OCI-LY7 (cell line): ENCODE data around the gene MT1H. TPM values are rescaled to one million over a fixed set of nuclear protein-coding genes. Genes with fewer than 3 reads are reported as not detected.

Experiments used
- BruUV-seq: library from RNA; stranded (reverse); fragments of 400-500 nt; replicated peaks from 2 replicates; lab custom pipeline; 2021; lab: Mats Ljungman, UMichigan
- CTCF ChIA-PET: fragments of 300-600 bp; sonication (Branson Sonifier 250); formaldehyde crosslinking; loops from one replicate; lab custom pipeline; 2022; ENCODE audit warnings: antibody characterized with exemption; ENCODE audit not compliant: unreplicated experiment; lab: Charles Lee
- POLR2A ChIA-PET: fragments of 300-600 bp; sonication (Branson Sonifier 250); formaldehyde crosslinking; loops from one replicate; lab custom pipeline; 2022; ENCODE audit warnings: antibody characterized with exemption; lab: Charles Lee
- DNase-seq: peaks from one replicate; pipeline ENCODE4 v3.0.0-alpha.2; 2015; ENCODE audit warnings: low spot score
- H2AFZ ChIP-seq: fragments of 200-600 bp; sonication (generic), shearing (Covaris generic); 2 replicates; pipeline ENCODE4 v1.6.1; 2014; ENCODE audit warnings: mild to moderate bottlenecking, antibody characterized with exemption, low read length, moderate library complexity
- H3K27ac ChIP-seq: fragments of 200-600 bp; sonication (generic); 2 replicates; pipeline ENCODE4 v1.5.1; 2014; ENCODE audit warnings: mixed run types, low read depth, mild to moderate bottlenecking, moderate library complexity, low read length, inconsistent platforms; ENCODE audit not compliant: poor library complexity, severe bottlenecking
- H3K36me3 ChIP-seq: fragments of 200-600 bp; sonication (generic); 2 replicates; pipeline ENCODE4 v1.6.1; 2014; ENCODE audit warnings: mild to moderate bottlenecking, antibody characterized with exemption, low read length, moderate library complexity, mixed read lengths; ENCODE audit not compliant: insufficient read depth
- H3K4me1 ChIP-seq: fragments of 200-600 bp; sonication (generic); 2 replicates; pipeline ENCODE4 v1.5.1; 2014; ENCODE audit warnings: mild to moderate bottlenecking, low read length; ENCODE audit not compliant: insufficient read depth, poor library complexity, severe bottlenecking
- H3K4me2 ChIP-seq: fragments of 200-600 bp; sonication (generic); 2 replicates; pipeline ENCODE4 v1.6.1; 2014; ENCODE audit warnings: mild to moderate bottlenecking, low read length
- H3K4me3 ChIP-seq: fragments of 200-600 bp; sonication (generic); 2 replicates; pipeline ENCODE4 v1.5.1; 2014; ENCODE audit warnings: mild to moderate bottlenecking, low read depth, low read length; ENCODE audit not compliant: poor library complexity, severe bottlenecking
- H3K79me2 ChIP-seq: fragments of 200-600 bp; sonication (generic); 2 replicates; pipeline ENCODE4 v1.6.1; 2016; ENCODE audit warnings: low read depth, mild to moderate bottlenecking, low read length, moderate library complexity, mixed read lengths; ENCODE audit not compliant: insufficient read depth
- H3K9me2 ChIP-seq: fragments of 200-600 bp; sonication (generic); 2 replicates; pipeline ENCODE4 v1.6.1; 2016; ENCODE audit warnings: mild to moderate bottlenecking, low read length, mixed read lengths; ENCODE audit not compliant: insufficient read depth
- H3K9me3 ChIP-seq: fragments of 200-600 bp; sonication (generic); 2 replicates; pipeline ENCODE4 v1.6.1; 2014; ENCODE audit warnings: mild to moderate bottlenecking, mixed run types, low read length, mixed read lengths
- H4K20me1 ChIP-seq: fragments of 200-600 bp; sonication (generic); 2 replicates; pipeline ENCODE4 v1.6.1; 2014; ENCODE audit warnings: mild to moderate bottlenecking, antibody characterized with exemption, low read length, moderate library complexity, mixed read lengths; ENCODE audit not compliant: insufficient read depth
- EZH2phosphoT487 ChIP-seq: fragments of 200-600 bp; sonication (generic); IDR thresholded peaks from 2 replicates; pipeline ENCODE4 v1.6.1; 2018; ENCODE audit warnings: low read depth, borderline replicate concordance, mild to moderate bottlenecking, mixed run types, antibody characterized with exemption, low read length, moderate library complexity, mixed read lengths
- intact Hi-C: fragments of 100-400 bp; cut with micrococcal nuclease; formaldehyde crosslinking; loops from one replicate; pipeline ENCODE4 v1.10.0; 2022; ENCODE audit not compliant: unreplicated experiment
- total RNA-seq, 2 experiments: library from RNA; depleted of rRNA in 1 of 2; stranded (reverse); fragments of >200 nt in 1 of 2; shearing (Covaris generic) in 1 of 2; gene quantifications; 2 replicates each; pipeline ENCODE4 v1.2.3, GENCODE V29; 2014 to 2022
- TF ChIP-seq, protein P1 (sequence below): fragments of 200-600 bp; sonication (generic); conservative IDR thresholded peaks from 2 replicates; pipeline ENCODE4 v1.5.1; 2014; ENCODE audit warnings: mild to moderate bottlenecking, antibody characterized with exemption, low read length, moderate library complexity, mixed read lengths

The MT1H gene
- total RNA-seq, 2 experiments from 2014 or later: not detected

DNA sequence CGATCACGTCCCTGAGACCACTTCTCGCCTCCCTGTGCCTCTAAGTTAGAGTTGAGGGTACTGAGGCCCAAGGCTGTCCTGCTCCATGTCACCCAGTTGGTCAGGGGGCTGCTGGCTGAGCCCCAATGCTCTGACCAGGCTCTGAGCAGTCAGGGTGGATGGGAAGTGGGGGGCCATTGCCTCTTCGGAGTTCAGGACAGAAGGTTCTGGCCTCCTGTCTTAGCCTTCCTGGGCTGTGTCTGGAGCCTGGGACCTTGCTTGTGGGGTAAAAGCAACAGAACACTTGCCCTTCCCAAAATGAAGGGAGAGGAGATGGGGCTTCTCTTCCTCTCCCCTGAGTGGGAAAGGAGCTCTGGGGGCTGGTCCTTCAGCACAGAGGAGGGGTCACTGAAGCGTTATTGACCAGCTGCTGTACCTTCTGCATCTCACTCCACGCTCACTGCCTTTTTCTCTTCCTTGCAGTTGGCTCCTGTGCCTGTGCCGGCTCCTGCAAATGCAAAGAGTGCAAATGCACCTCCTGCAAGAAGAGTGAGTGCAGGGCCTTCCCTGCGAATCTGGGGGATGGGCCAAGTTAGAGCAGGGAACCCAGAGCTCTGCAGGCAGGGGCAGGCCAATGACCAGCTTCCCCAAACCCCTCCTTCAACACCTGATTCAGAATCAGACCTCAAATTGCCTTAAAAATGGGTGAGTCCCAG, 13.2 kb downstream of the MT1H start:
- H3K4me2 ChIP-seq: peak overlapping the region; percentile 78
- ChIA-PET POLR2A (interaction anchor here (0.5 to 2.0 kb wide), 6 partner anchors 13 to 1725 kb away, joined by 3 to 17 read pairs (median 3); no protein-coding TSS in a partner anchor), CTCF (interaction anchor here (1.9 kb wide), 1 partner anchor 19 kb away, joined by 9 read pairs; no protein-coding TSS in a partner anchor)
- no peaks in the 10 kb centered on the region for H4K20me1 ChIP-seq
- peak overlapping the region; percentile 65 for H2AFZ ChIP-seq
- H3K4me3 ChIP-seq: peak overlapping the region; percentile 69
- intact Hi-C loops: no loop called here
- H3K9me3 ChIP-seq: no peaks in the 10 kb centered on the region
- no peak overlapping the region for H3K27ac ChIP-seq
- H3K79me2 ChIP-seq: no peaks in the 10 kb centered on the region
- no peaks in the 10 kb centered on the region for H3K36me3 ChIP-seq
- H3K4me1 ChIP-seq: peaks cover 22% of the 10 kb centered on the region
- peak; percentile 7 for DNase-seq
- BruUV-seq: TSS peak; percentile 94
- H3K9me2 ChIP-seq: no peaks in the 10 kb centered on the region
- TF ChIP-seq, protein P1, sequence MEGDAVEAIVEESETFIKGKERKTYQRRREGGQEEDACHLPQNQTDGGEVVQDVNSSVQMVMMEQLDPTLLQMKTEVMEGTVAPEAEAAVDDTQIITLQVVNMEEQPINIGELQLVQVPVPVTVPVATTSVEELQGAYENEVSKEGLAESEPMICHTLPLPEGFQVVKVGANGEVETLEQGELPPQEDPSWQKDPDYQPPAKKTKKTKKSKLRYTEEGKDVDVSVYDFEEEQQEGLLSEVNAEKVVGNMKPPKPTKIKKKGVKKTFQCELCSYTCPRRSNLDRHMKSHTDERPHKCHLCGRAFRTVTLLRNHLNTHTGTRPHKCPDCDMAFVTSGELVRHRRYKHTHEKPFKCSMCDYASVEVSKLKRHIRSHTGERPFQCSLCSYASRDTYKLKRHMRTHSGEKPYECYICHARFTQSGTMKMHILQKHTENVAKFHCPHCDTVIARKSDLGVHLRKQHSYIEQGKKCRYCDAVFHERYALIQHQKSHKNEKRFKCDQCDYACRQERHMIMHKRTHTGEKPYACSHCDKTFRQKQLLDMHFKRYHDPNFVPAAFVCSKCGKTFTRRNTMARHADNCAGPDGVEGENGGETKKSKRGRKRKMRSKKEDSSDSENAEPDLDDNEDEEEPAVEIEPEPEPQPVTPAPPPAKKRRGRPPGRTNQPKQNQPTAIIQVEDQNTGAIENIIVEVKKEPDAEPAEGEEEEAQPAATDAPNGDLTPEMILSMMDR: no peak
- TF ChIP-seq EZH2phosphoT487: no peak

- DNase-seq: no peak
- TF ChIP-seq EZH2phosphoT487: no peak
- TF ChIP-seq, protein P1: no peak
- no TSS peak for BruUV-seq
- no peaks in the 10 kb centered on the region for H3K9me2 ChIP-seq
- no peaks in the 10 kb centered on the region for H4K20me1 ChIP-seq
- H2AFZ ChIP-seq: no peak overlapping the region
- CTCF ChIA-PET: interaction anchor here (1.9 kb wide), 1 partner anchor 18 kb away, joined by 9 read pairs; no protein-coding TSS in a partner anchor
- H3K4me1 ChIP-seq: peaks cover 22% of the 10 kb centered on the region
- H3K4me3 ChIP-seq: no peak overlapping the region
- 0 out of 2 replicates have a peak overlapping the region, but pooled peaks have one; percentile 78 for H3K4me2 ChIP-seq
- no peak overlapping the region for H3K27ac ChIP-seq
- no peaks in the 10 kb centered on the region for H3K36me3 ChIP-seq
- POLR2A ChIA-PET: interaction anchor here (0.7 to 2.0 kb wide), 5 partner anchors 12 to 163 kb away, joined by 3 to 17 read pairs (median 3); no protein-coding TSS in a partner anchor
- no peaks in the 10 kb centered on the region for H3K79me2 ChIP-seq
- intact Hi-C loops: no loop called here
- H3K9me3 ChIP-seq: no peaks in the 10 kb centered on the region
Observed at GRCh38 chr16:56683424-56684172, 14.0 kb downstream of the MT1H start.
